ENCODE data around the gene SMC1A.

GRCh38 chrX:53330331-53330730, 92.1 kb downstream of the SMC1A start:
- no peak for TF ChIP-seq BCLAF1 (IDR thresholded peaks at IDR 0.05)
- TF ChIP-seq CTCF (IDR thresholded peaks at IDR 0.05 in 2 of 3, conservative IDR thresholded peaks at IDR 0.05 in 1 of 3; ENCODE audit: control insufficient read depth in 2 of 3, extremely low read depth in 1 of 3, insufficient read depth in 1 of 3, low read depth in 3 of 3, low read length in 3 of 3), result no peak
- TF ChIP-seq EZH2 (IDR thresholded peaks at IDR 0.05; ENCODE audit: borderline replicate concordance, control insufficient read depth, low read depth, low read length), result no peak
- no peak for TF ChIP-seq CHD2 (IDR thresholded peaks at IDR 0.05; ENCODE audit: borderline replicate concordance, low read depth, low read length)
- TF ChIP-seq NBN (IDR thresholded peaks at IDR 0.05), result no peak
- TF ChIP-seq TAF1 (IDR thresholded peaks at IDR 0.05; ENCODE audit: borderline replicate concordance, low read depth, low read length), result no peak
- no peak for TF ChIP-seq RELA (IDR thresholded peaks at IDR 0.05; ENCODE audit: borderline replicate concordance, partially characterized antibody)
- TF ChIP-seq EED (IDR thresholded peaks at IDR 0.05; ENCODE audit: low read depth), result no peak
- TF ChIP-seq SP1 (IDR thresholded peaks at IDR 0.05; ENCODE audit: low read depth, low read length), result no peak
